ENCODE results near the gene XPOT. TPM values are rescaled to one million over a fixed set of nuclear protein-coding genes. Genes with fewer than 3 reads are reported as not detected.

XPOT gene
- total RNA-seq, 4 donors from 2014 or later: 23.6 to 75.4 (median 54.1) TPM

DNA sequence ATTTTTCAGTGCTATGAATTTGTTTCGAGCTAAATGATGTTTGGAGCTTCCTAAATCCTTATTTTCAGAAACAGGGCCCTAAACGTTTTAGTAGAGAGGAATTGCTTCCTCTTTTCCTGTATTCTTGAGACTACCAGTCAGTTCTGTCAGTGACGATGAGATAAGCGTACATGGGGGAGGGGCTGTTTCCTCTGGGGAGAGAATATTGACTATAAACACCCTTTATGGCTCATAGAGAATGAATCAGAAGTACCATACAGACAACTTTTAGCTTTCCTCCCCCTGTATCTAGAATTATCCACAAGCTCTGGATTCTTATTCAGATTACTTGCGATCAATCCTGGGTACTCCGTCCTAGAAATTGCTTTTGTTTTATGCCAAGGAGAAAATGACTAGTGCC, 52.8 kb downstream of the XPOT start:
- DNase-seq: no peak
- Histone ChIP-seq H3K27me3 (no peaks in the 10 kb centered on the region), H3K4me1 (peaks cover 0 to 4% of the 10 kb centered on the region in 2 donors), H3K27ac (peak overlapping the region in 1 of 2 donors; percentile 43), H3K36me3 (no peaks in the 10 kb centered on the region), H3K4me3 (no peak overlapping the region), H3K9me3 (no peaks in the 10 kb centered on the region)
- intact Hi-C loops (cut with DNase I; ENCODE audit: low total_unique reads): no loop called here
- TF ChIP-seq, protein P1, sequence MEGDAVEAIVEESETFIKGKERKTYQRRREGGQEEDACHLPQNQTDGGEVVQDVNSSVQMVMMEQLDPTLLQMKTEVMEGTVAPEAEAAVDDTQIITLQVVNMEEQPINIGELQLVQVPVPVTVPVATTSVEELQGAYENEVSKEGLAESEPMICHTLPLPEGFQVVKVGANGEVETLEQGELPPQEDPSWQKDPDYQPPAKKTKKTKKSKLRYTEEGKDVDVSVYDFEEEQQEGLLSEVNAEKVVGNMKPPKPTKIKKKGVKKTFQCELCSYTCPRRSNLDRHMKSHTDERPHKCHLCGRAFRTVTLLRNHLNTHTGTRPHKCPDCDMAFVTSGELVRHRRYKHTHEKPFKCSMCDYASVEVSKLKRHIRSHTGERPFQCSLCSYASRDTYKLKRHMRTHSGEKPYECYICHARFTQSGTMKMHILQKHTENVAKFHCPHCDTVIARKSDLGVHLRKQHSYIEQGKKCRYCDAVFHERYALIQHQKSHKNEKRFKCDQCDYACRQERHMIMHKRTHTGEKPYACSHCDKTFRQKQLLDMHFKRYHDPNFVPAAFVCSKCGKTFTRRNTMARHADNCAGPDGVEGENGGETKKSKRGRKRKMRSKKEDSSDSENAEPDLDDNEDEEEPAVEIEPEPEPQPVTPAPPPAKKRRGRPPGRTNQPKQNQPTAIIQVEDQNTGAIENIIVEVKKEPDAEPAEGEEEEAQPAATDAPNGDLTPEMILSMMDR (IDR thresholded peaks at IDR 0.05): no peak
- TF ChIP-seq POLR2A (IDR thresholded peaks at IDR 0.05): no peak

DNA sequence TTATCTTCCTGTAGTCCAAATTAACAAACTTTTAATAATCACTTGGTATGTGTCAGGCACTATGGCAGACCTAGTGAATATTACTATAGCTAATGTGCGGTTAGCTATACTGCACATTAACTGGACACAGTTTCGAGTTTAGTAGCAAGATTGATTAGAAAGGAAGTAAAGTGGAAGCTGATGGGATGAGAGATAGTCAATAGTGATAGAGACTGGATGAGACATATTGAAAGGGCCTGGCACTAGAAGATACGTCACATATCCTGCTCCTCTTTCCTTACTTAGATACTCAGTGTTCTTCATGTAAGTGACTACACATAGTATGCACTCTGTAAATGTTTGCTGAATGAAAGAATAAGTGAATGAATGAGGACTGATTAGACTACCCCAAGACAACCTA, 53.3 kb downstream of the XPOT start:
- peaks cover 0 to 4% of the 10 kb centered on the region in 2 donors for H3K4me1 ChIP-seq
- peak overlapping the region in 1 of 2 donors; percentile 43 for H3K27ac ChIP-seq
- H3K27me3 ChIP-seq: no peaks in the 10 kb centered on the region
- intact Hi-C loops (cut with DNase I; ENCODE audit: low total_unique reads): no loop called here
- no peaks in the 10 kb centered on the region for H3K9me3 ChIP-seq
- no peak for DNase-seq
- no peaks in the 10 kb centered on the region for H3K36me3 ChIP-seq
- TF ChIP-seq, protein P1 (IDR thresholded peaks at IDR 0.05): no peak
- TF ChIP-seq POLR2A (IDR thresholded peaks at IDR 0.05): no peak
- no peak overlapping the region for H3K4me3 ChIP-seq

DNA sequence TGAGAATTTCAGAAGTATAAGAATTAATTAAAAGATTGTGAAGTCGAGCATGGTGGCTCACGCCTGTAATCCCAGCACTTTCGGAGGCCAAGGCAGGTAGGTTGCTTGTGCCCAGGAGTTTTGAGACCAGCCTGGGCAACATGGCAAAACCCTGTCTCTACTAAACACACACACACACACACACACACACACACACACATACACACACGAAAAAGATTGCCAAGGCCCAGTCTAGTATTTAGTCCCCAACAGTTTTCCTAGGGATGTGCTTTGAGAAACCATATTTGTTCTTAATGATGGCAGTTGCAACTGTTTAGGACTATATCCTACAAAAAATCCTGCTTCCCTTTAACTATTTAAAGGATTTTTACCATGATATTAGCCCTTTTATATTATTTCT, 53.7 kb downstream of the XPOT start:
- peaks cover 0 to 4% of the 10 kb centered on the region in 2 donors for H3K4me1 ChIP-seq
- intact Hi-C loops (cut with DNase I; ENCODE audit: low total_unique reads): no loop called here
- H3K9me3 ChIP-seq: no peaks in the 10 kb centered on the region
- no peak for DNase-seq
- no peaks in the 10 kb centered on the region for H3K36me3 ChIP-seq
- no peak overlapping the region for H3K4me3 ChIP-seq
- no peaks in the 10 kb centered on the region for H3K27me3 ChIP-seq
- peak overlapping the region in 1 of 2 donors; percentile 66 for H3K27ac ChIP-seq
- TF ChIP-seq POLR2A (IDR thresholded peaks at IDR 0.05): no peak
- TF ChIP-seq, protein P1 (IDR thresholded peaks at IDR 0.05): no peak

DNA sequence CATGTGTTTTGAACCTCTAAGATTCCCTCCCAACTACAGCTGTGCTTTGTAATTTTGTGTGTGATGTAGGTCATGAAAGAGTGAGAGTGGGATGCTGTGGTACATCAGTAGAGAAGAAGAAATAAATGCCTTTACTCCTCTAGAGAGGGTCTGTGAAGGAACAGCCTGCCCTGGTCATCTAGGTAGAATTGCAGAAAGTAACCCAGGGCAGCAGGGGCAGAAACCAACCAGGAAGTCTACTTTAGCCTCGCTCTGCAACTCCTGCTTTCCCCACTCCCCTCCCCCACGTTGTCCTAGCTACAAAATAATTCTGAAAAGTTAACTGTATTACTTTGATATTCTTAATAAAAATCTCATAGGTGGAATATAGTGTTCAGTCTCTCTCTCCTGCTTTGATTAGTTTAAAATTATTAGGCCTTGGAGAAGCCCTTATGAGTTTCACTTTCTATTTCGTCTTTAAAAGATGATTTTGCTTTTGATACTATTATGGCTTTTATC, 55.3 kb downstream of the XPOT start:
- Histone ChIP-seq H3K27me3 (no peaks in the 10 kb centered on the region), H3K4me3 (peak overlapping the region; percentile 4 to 17), H3K36me3 (no peaks in the 10 kb centered on the region), H3K27ac (peak overlapping the region; percentile 39 to 66), H3K4me1 (peaks cover 0 to 4% of the 10 kb centered on the region in 2 donors), H3K9me3 (no peaks in the 10 kb centered on the region)
- intact Hi-C loops (cut with DNase I; ENCODE audit: low total_unique reads): no loop called here
- no peak for TF ChIP-seq POLR2A (IDR thresholded peaks at IDR 0.05)
- TF ChIP-seq, protein P1 (IDR thresholded peaks at IDR 0.05): no peak
- no peak for DNase-seq

DNA sequence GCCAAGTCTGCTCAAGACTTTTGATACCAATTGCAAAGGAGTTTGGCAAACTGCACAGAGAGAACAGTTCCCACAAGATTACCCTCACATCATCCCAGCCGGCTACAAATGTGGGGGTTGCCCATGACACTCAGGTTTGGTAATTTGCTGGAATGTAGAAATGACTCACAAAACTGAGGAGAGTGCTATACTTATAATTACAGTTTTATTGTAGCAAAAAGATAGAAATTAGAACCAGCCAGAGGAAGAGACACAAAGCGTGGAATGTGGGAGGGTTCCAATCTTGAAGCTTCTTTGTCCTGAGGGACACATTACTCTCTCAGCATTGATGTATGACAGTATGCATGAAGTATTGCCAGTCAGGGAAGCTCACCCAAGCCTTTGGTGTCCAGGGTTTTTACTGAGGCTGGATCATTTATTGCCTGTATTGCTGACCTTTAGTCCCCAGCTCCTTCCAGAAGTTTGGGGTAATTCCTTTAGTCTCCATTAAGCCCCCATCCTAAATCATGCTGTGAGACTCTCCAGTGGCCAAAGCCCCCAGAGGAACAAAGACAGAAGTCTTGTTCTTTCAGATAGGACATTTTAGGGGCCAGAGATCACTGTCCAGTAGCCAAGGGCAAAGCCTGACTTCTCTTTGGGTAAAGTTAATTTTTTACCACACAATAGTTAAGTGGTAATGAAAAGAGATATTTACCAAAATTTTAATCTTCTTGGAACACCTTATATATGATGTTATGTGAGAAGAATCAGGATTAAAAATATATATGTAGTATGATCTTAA, 57.6 kb downstream of the XPOT start:
- Histone ChIP-seq H3K36me3 (no peaks in the 10 kb centered on the region), H3K4me1 (peaks cover 0 to 4% of the 10 kb centered on the region in 2 donors), H3K27ac (no peak overlapping the region), H3K27me3 (no peaks in the 10 kb centered on the region), H3K4me3 (no peak overlapping the region), H3K9me3 (no peaks in the 10 kb centered on the region)
- intact Hi-C loops (cut with DNase I; ENCODE audit: low total_unique reads): no loop called here
- no peak for TF ChIP-seq POLR2A (IDR thresholded peaks at IDR 0.05)
- DNase-seq: no peak
